OCI-M2 (cell line): ENCODE measurements around the gene PXK.
"Not testable (repeated sequence)": the region's sequence is repeated elsewhere in the genome, so short reads cannot be mapped to it uniquely, and the experiment has no call there.

Source experiments
- DNase-seq: peaks from one replicate; lab custom pipeline; 2025; ENCODE audit not compliant: unreplicated experiment; lab: John Stamatoyannopoulos, UW

Gene PXK

GRCh38 chr3:58323529-58324390, 8.9 kb upstream of the PXK start:
- no peak for DNase-seq

GRCh38 chr3:58324391-58325390, 8.0 kb upstream of the PXK start:
- no peak for DNase-seq

GRCh38 chr3:58325525-58325992, 7.1 kb upstream of the PXK start:
- no peak for DNase-seq

DNA sequence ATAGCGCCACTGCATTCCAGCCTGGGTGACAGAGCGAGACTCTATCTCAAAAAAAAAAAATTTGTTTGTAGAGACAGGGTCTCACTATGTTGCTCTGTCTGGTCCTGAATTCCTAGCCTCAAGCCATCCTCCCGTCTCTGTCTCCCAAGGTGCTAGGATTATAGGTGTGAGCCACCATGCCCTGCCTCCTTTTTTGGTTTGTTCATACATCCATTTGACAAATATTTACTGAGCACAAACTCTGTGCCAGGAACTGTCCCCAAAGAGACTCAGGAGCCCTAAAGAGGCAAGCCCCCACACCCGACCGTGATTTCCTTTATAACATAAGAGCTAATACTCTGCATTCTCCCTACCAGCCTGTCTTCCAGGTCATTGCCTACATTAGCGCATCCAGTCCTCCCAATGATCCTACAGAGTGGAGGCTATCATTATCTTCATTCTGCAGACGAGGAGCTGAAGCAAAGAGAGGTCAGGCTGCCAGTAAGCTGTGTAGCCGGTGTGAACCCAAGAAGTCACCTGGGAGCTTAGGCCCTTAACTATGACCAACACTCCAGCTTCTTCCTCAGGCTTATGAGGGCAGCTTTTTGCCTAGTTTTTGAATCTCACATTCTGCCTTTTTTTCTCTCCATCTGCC, 6.3 kb upstream of the PXK start:
- no peak for DNase-seq

- no peak for DNase-seq
Observed at GRCh38 chr3:58329150-58329921, 3.4 kb upstream of the PXK start.

DNA sequence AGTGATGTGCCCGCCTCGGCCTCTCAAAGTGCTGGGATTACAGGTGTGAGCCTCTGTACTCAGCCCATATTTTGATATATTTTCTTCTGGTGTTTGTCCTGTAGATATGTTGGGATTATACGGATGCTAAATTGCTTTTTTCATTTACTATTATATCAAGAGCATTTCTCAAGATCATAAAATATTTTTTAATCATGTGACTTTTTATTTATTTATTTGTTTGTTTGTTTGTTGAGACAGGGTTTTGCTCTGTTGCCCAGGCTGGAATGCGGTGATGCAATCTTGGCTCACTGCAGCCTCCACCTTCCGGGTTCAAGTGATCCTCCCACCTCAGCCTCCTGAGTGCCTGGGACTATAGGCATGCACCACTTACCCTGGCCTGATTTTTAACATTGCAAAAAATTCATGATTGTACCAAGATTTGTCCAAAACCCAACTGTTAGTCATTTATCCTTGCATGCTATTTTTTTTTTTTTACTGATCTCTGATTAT, 2.7 kb upstream of the PXK start:
- no peak for DNase-seq

DNA sequence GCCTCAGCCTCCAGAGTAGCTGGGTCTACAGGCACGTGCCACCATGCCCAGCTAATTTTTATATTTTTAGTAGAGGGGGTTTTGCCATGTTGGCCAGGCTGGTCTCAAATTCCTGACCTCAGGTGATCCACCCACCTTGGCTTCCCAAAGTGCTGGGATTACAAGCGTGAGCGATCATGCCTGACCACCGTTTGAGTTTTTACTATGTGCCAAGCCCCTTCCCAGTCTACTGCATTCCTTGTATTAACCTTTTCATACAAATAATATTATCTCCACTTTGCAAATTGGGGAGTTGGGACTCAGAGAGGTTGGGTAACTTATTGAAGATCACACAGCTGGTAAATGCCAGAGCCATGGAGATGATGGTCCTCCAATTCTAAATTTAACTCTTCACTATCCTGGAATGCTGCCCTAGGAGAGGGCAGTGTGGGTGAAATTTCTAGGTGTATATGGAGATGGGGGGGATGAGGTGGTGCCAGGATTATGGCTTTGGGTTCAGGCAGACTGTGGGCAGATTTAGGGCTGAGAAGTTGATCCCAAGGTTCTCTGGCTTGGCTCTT, 1.0 kb upstream of the PXK start:
- DNase-seq = no peak

DNA sequence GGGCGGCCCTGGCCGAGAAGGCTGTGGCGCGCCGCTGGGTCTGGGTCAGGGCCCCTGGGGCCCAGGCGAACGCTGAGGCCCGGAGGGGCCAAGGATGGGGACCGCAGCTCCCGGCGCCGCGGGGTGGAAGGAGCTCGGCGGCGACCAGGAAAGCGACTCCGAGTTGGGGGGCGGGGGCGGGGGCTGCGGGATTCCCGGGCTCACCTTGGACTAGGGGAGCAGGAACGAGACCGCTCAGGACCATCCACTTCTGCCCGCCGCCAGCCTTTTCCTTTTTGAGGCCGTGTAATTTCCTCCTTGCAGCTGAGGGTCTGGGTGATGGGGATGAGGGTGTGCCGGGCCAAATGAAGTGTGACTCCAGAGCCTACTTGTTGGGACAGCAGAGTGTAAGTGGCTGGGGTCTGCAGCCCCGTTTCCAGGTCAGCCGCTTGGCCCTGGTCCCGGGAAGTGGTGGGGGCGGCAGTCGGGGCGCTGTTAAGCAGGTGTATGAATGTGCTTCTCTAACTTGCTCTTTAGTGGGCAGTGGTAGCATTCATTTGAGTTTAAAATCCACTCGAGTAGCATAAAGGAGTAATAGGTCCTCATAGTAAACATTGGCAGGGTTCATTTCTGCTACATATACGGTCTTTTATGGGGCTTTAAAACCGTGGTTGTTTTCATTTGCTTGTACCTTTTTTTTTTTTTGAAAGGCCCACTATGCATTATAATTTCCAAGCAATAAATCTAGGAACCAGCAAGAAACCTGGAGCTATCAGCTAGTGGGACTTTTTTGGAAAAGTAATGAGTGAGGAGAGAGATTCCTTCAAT, 717 bp downstream of the PXK start:
- DNase-seq = no peak

DNA sequence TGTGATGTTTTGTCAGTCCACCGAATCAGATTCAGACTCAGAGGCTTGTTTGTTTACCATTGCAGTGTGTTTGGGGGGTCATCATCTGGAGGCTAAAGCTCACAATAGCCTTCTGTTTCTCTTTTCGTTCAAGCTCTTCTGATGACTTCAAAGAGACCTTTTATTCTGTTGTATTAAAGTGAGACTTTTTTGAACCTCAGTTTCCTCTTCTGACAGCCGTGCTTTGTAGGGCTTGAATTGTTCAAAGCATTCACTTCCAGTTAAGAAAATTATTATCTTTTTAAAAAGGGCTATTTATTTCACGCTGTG, 1.3 kb downstream of the PXK start:
- no peak for DNase-seq

- no peak for DNase-seq
Observed at GRCh38 chr3:58334506-58334884, 1.8 kb downstream of the PXK start.

- DNase-seq = no peak
Observed at GRCh38 chr3:58335652-58335947, 2.9 kb downstream of the PXK start.

- DNase-seq = no peak
Observed at GRCh38 chr3:58336135-58336882, 3.6 kb downstream of the PXK start.

DNA sequence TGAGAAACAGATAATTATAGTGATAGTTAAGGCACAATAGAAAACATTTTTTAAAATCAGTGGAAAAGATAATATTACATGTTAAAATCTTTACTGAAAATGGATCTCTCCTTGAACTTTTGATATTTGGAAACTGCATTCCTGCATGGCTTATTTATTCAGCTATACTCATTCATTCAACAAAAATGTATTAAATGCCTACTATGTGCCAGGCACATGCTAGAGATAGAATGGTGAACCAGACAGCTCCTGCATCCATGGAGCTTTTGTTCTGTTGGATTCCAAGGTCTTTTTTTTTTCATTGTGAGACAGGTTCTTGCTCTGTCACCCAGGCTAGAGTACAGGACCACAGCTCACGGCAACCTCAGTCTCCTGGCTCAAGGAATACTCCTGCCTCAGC, 4.5 kb downstream of the PXK start:
- no peak for DNase-seq

DNA sequence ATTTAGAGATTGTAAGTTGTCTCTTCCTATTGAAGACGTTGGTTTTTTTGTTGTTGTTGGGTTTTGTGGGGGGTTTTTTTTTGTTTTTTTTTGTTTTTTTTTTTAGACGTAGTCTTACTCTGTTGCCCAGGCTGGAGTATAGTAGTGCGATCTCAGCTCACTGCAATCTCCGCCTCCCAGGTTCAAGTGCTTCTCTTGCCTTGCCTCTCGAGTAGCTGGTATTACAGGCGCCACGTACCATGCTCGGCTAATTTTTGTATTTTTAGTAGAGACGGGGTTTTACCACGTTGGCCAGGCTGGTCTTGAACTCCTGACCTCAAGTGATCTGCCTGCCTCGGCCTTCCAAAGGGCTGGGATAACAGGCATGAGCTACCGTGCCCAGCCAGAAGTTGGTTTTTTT, 6.5 kb downstream of the PXK start:
- not testable (repeated sequence) for DNase-seq

DNA sequence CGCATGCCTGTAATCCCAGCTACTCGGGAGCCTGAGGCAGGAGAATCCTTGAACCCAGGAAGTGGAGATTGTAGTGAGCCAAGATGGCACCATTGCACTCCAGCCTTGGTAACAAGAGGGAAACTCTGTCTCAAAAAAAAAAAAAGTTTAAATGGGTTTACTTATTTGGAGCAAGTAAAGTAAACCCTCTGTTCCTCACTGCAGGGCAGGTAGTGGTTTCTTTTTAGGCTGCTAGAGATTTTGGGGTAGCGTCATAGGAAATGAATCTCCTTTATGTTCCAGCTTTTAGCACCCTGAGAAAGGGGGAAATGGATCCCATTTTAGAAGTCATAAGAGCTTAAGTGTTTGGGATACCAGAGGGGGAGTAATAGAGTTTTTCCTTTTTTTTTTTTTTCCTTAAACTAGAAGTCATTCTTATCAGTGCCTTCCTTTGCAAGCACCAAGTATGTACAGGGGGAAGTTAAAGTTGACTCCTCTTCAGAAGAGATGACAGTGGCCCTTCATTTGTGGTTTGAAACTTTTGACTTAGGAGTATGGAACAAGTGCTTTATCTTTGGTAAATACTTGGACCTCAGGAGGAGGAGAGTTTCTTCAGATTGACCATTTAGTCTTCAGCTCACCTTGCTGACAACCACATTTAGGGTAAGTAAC, 8.0 kb downstream of the PXK start:
- no peak for DNase-seq

GRCh38 chr3:58341376-58341775, 8.7 kb downstream of the PXK start:
- no peak for DNase-seq

DNA sequence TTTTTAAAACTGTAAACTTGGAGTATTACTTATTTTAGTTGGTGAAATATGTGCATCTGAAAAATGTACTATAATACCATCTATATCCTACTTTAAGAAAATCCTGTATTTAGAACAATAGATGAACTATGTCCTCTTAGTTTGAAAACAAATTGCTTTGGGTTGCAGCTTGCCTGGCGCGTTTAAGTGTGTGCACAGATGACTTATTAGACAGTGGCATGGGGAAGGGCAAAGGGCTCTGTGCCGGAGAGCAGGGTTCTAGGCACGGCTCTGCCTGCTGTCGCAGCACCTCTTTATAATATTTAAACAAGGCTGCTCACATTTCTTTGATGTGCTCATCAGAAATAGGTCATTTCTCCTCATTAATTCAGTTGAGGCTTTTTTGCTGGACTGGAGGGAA, 10.0 kb downstream of the PXK start:
- DNase-seq = no peak

- no peak for DNase-seq
Observed at GRCh38 chr3:58345457-58345856, 12.8 kb downstream of the PXK start.
